Tibial artery (tissue), 4 donors: ENCODE results near the gene MYO9B.
"Not testable (repeated sequence)": the region's sequence is repeated elsewhere in the genome, so short reads cannot be mapped to it uniquely, and the experiment has no call there.

ENCODE experiments used
- DNase-seq, 2 donors: peaks; one replicate each; pipeline ENCODE4 v3.0.0-alpha.2; 2019
- H3K27ac ChIP-seq, 2 donors: fragments of 200-600 bp; sonication (generic) in 1 of 2; 1 replicate in 1 of 2; 2 replicates in 1 of 2; pipeline ENCODE4 v1.5.1; 2018 to 2019; ENCODE audit warnings: mild to moderate bottlenecking in 1 of 2
- H3K27me3 ChIP-seq, 2 donors: fragments of 200-600 bp; sonication (generic) in 1 of 2; one replicate each; pipeline versions ENCODE4 v1.5.1 to v1.6.0; 2016 to 2019
- H3K36me3 ChIP-seq, 3 donors: fragments of 200-600 bp; sonication (generic) in 2 of 3; one replicate each; pipeline ENCODE4 v1.5.1; 2016 to 2019; ENCODE audit warnings: mild to moderate bottlenecking in 2 of 3
- H3K4me1 ChIP-seq, 4 donors: fragments of 200-600 bp; sonication (generic) in 2 of 4; 1 replicate in 3 of 4; 2 replicates in 1 of 4; pipeline ENCODE4 v1.5.1; 2016 to 2019
- H3K4me3 ChIP-seq, 2 donors: fragments of 200-600 bp; sonication (generic) in 1 of 2; 1 replicate in 1 of 2; 2 replicates in 1 of 2; pipeline ENCODE4 v1.5.1; 2018 to 2019; ENCODE audit warnings: mild to moderate bottlenecking in 2 of 2
- H3K9me3 ChIP-seq, 3 donors: fragments of 200-600 bp; sonication (generic) in 1 of 3; one replicate each; pipeline ENCODE4 v1.5.1; 2016 to 2019
- intact Hi-C: fragments of 100-400 bp; cut with DNase I; formaldehyde crosslinking; loops from one replicate; pipeline ENCODE4 v1.15.0; 2023; ENCODE audit warnings: low total_unique reads
- TF ChIP-seq, protein P1 (sequence below), 2 experiments: fragments of 200-600 bp in 1 of 2; fragments of 450-650 bp in 1 of 2; IDR thresholded peaks; one replicate each; pipeline ENCODE4 v1.5.1; 2017 to 2019; ENCODE audit warnings: antibody characterized with exemption in 2 of 2, mild to moderate bottlenecking in 1 of 2, moderate library complexity in 1 of 2

MYO9B gene

DNA sequence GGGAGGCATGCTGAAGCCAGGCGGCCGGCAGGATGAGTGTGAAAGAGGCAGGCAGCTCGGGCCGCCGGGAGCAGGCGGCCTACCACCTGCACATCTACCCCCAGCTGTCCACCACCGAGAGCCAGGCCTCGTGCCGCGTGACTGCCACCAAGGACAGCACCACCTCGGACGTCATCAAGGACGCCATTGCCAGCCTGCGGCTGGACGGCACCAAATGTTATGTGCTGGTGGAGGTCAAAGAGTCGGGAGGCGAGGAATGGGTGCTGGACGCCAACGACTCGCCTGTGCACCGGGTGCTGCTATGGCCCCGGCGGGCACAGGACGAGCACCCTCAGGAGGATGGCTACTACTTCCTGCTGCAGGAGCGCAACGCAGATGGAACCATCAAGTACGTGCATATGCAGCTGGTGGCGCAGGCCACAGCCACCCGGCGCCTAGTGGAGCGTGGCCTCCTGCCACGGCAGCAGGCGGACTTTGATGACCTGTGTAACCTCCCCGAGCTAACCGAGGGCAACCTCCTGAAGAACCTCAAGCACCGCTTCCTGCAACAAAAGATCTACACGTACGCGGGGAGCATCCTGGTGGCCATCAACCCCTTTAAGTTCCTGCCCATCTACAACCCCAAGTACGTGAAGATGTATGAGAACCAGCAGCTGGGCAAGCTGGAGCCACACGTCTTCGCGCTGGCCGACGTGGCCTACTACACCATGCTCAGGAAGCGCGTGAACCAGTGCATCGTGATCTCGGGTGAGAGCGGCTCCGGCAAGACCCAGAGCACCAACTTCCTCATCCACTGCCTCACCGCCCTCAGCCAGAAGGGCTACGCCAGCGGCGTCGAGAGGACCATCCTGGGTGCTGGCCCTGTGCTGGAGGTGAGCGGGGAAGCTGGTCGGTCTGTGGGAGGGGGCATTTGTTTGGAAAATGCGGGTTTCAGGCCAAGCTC, 26.4 kb downstream of the MYO9B start:
- TF ChIP-seq, protein P1, sequence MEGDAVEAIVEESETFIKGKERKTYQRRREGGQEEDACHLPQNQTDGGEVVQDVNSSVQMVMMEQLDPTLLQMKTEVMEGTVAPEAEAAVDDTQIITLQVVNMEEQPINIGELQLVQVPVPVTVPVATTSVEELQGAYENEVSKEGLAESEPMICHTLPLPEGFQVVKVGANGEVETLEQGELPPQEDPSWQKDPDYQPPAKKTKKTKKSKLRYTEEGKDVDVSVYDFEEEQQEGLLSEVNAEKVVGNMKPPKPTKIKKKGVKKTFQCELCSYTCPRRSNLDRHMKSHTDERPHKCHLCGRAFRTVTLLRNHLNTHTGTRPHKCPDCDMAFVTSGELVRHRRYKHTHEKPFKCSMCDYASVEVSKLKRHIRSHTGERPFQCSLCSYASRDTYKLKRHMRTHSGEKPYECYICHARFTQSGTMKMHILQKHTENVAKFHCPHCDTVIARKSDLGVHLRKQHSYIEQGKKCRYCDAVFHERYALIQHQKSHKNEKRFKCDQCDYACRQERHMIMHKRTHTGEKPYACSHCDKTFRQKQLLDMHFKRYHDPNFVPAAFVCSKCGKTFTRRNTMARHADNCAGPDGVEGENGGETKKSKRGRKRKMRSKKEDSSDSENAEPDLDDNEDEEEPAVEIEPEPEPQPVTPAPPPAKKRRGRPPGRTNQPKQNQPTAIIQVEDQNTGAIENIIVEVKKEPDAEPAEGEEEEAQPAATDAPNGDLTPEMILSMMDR (IDR thresholded peaks at IDR 0.05) = no peak

DNA sequence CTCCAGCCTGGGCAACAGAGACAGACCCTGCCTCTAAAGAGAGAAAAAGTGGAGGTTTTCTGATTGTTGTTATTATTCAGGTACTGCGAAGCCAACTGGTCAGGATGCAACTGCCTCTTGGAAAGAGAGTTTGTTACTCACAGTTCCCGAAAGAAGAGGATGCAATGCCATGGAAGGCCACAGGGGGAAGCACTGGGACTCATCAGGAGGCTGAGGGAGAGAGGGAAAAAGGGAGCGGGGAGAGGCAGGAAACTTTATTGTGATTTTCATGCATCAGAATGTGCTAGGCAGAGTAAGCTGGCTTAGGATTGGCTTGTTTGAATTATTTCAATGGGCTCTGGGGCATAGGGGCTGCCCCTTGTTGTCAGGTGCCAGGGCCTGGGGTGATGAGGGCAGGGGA, 27.6 kb downstream of the MYO9B start:
- intact Hi-C loops = no loop called here
- no peak for DNase-seq
- peaks cover 22 to 46% (median 35%) of the 10 kb centered on the region in 3 donors for H3K36me3 ChIP-seq

More for the DNA sequence above, 26.4 kb downstream of the MYO9B start:
- no peak for DNase-seq
- Histone ChIP-seq H3K27me3 (no peaks in the 10 kb centered on the region), H3K36me3 (peaks cover 22 to 46% (median 35%) of the 10 kb centered on the region in 3 donors), H3K27ac (peak overlapping the region in 1 of 2 donors; percentile 10), H3K9me3 (no peaks in the 10 kb centered on the region), H3K4me1 (peaks cover 3 to 42% (median 14%) of the 10 kb centered on the region in 4 donors), H3K4me3 (no peak overlapping the region)
- intact Hi-C loops = no loop called here

GRCh38 chr19:17104679-17105078, 29.1 kb downstream of the MYO9B start:
- Histone ChIP-seq H3K27ac (peak overlapping the region; percentile 39 to 88), H3K27me3 (no peaks in the 10 kb centered on the region), H3K9me3 (no peaks in the 10 kb centered on the region), H3K36me3 (peaks cover 22 to 46% (median 37%) of the 10 kb centered on the region in 3 donors), H3K4me3 (no peak overlapping the region), H3K4me1 (peaks cover 0 to 50% (median 26%) of the 10 kb centered on the region in 4 donors)
- no peak for DNase-seq
- TF ChIP-seq, protein P1 (IDR thresholded peaks at IDR 0.05) = no peak
- intact Hi-C loops = no loop called here

More for the DNA sequence above, 27.6 kb downstream of the MYO9B start:
- Histone ChIP-seq H3K9me3 (no peaks in the 10 kb centered on the region), H3K4me1 (peaks cover under 1 to 40% (median 16%) of the 10 kb centered on the region in 4 donors), H3K27ac (peak overlapping the region; percentile 16 to 88), H3K4me3 (no peak overlapping the region), H3K27me3 (no peaks in the 10 kb centered on the region)
- TF ChIP-seq, protein P1 (IDR thresholded peaks at IDR 0.05) = peak in 1 of 2 experiments; percentile 38

GRCh38 chr19:17105556-17105955, 30.0 kb downstream of the MYO9B start:
- TF ChIP-seq, protein P1 (IDR thresholded peaks at IDR 0.05) = no peak
- peaks cover 22 to 54% (median 45%) of the 10 kb centered on the region in 3 donors for H3K36me3 ChIP-seq

DNA sequence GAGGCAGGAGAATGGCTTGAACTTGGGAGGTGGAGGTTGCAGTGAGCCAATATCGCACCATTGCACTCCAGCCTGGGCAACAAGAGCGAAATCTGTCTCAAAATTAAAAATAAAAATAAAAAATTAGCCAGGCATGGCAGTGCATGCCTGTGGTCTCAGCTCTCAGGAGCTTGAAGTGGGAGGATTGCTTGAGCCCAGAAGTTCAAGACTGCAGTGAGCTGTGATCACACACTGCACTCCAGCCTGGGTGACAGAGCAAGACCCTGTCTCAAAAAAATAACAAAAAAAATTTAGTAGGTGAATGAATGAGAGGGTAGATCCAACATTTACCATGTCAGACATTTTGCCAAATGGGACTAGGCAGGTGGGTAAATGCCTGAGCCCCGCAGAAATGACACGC, 31.4 kb downstream of the MYO9B start:
- H3K27me3 ChIP-seq, H3K9me3 ChIP-seq, DNase-seq, H3K4me3 ChIP-seq, intact Hi-C loops: not testable (repeated sequence)
- peaks cover 0 to 56% (median 33%) of the 10 kb centered on the region in 4 donors for H3K4me1 ChIP-seq
- peak overlapping the region; percentile 80 to 88 for H3K27ac ChIP-seq
- H3K36me3 ChIP-seq = peaks cover 14 to 58% (median 41%) of the 10 kb centered on the region in 3 donors

More at GRCh38 chr19:17105556-17105955, 30.0 kb downstream of the MYO9B start:
- peak overlapping the region; percentile 39 to 88 for H3K27ac ChIP-seq
- H3K4me3 ChIP-seq = no peak overlapping the region
- intact Hi-C loops = no loop called here
- no peaks in the 10 kb centered on the region for H3K9me3 ChIP-seq
- peaks cover 0 to 51% (median 30%) of the 10 kb centered on the region in 4 donors for H3K4me1 ChIP-seq
- no peaks in the 10 kb centered on the region for H3K27me3 ChIP-seq
- DNase-seq = no peak
